GM12865 (cell line): ENCODE results near the gene DNAJB8.

Experiments
- DNase-seq: peaks from one replicate; pipeline ENCODE4 v3.0.0; 2010; ENCODE audit warnings: low read depth
- H3K4me3 ChIP-seq: 2 replicates; pipeline ENCODE4 v1.5.1; 2011; ENCODE audit warnings: mild to moderate bottlenecking, low read depth, low read length, control low read depth
- TF ChIP-seq, protein P1 (sequence below): IDR thresholded peaks from 2 replicates; pipeline ENCODE4 v1.5.1; 2011; ENCODE audit warnings: low read length, control low read depth, low read depth, inconsistent platforms; ENCODE audit not compliant: insufficient read depth; ENCODE audit errors: missing control alignments

Gene DNAJB8

DNA sequence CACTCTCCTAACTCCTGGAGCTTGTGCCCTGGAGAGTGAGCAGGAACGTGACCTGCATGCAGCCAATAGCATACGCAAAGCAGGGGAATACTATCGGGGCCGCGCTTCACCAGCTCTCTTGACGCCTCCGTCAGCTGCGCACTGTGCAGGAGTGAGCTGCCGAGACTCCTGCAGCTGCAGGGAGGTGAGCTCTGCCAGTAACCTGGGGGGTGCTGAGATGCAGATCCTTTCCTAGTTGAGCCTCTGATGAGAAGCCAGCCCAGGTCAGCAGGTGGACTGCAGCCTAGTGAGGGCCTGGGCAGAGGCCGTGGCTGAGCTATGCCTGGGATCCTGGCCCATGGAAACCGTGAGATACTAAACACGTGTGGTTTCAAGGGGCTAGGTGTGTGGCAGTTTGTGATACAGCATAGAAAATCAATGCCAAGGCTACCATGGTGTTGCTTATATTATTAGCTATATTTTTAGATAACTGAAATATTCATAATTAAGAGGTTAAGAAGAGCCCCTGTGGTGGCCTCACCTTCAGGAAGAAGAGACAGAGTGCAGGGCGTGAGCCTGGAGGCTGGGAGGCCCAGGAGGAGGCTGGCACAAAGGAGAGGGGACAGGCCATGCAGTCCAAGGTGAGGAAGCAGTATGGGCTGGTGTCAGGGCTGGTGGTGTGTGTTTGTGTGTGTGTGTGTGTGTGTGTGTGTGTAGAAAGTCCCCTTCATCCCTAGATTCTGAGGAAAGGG is 5.9 kb upstream of the DNAJB8 start:
- DNase-seq: no peak
- TF ChIP-seq, protein P1, sequence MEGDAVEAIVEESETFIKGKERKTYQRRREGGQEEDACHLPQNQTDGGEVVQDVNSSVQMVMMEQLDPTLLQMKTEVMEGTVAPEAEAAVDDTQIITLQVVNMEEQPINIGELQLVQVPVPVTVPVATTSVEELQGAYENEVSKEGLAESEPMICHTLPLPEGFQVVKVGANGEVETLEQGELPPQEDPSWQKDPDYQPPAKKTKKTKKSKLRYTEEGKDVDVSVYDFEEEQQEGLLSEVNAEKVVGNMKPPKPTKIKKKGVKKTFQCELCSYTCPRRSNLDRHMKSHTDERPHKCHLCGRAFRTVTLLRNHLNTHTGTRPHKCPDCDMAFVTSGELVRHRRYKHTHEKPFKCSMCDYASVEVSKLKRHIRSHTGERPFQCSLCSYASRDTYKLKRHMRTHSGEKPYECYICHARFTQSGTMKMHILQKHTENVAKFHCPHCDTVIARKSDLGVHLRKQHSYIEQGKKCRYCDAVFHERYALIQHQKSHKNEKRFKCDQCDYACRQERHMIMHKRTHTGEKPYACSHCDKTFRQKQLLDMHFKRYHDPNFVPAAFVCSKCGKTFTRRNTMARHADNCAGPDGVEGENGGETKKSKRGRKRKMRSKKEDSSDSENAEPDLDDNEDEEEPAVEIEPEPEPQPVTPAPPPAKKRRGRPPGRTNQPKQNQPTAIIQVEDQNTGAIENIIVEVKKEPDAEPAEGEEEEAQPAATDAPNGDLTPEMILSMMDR: no peak
- no peak overlapping the region for H3K4me3 ChIP-seq

DNA sequence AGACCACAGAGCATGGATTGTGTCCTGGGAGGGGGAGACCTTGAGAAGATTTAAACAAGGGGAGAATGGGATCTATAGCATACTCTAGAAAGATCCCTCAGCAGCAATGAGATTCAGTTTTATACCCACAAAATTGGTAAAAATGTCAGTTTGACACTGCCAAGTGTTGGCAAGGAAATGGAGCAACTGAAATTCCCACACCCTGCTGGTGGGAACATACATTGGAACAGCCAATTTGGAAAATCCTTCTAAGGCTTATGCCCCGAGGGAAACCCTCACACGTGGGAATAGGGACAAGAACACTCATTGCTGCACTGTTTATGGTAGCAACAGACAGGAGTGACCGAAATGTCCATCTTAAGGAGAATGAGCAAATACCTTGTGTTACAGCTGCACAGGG is 5.0 kb upstream of the DNAJB8 start:
- DNase-seq: no peak
- no peak overlapping the region for H3K4me3 ChIP-seq
- TF ChIP-seq, protein P1: no peak

DNA sequence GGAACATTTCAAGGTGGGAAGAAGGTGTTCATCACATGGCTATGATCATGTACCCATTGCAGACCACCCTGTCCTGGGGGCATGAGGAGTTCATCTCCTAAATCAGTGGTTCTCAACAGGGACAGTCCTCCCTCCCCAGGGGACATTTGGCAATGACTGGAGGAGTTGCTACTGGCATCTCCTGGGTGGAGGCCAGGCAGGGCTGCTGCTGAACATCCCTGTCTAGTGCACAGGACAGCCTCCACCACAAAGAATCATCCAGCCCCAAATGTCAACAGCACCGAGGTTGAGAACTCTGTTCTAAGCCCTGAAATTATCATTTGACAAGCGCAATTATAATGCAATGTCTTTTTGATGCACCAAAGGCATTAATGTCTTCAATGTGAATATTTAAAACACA is 4.4 kb upstream of the DNAJB8 start:
- H3K4me3 ChIP-seq: no peak overlapping the region
- TF ChIP-seq, protein P1: no peak
- no peak for DNase-seq

DNA sequence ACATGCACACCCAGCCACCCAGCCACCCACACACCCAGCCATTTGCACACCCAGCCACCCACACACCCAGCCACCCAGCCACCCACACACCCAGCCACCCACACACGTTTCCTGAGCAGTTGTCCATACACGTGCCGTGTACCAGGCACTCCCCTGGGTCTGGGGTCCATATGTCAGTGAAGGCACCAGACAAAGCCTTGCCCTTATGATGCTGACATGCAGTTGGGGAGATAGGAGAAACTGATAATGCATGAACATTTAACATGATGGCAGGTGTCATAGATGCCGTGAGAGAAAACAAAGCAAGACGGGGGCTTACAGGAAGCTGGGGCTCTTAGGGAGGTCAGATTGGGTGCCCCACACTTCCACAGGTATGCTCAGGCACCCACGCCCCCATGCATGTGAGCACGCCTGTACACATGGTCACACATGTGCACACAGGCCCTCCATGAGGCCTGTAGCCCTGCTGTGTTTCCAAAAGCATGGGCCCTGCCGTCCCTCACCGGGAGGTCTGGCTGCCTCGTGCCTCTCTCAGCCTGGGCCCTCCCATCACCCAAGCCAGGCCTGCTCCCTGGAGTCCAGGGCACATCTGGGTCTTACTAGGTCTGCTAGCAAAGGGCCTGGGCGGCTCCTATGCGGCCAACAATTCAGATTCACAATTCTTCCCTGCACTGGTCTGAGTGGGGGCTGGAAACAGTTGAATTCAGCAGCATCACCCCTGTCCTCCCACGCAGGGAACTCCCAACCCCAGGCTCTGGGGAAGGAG is 3.6 kb upstream of the DNAJB8 start:
- DNase-seq: no peak
- no peak overlapping the region for H3K4me3 ChIP-seq
- TF ChIP-seq, protein P1: no peak

DNA sequence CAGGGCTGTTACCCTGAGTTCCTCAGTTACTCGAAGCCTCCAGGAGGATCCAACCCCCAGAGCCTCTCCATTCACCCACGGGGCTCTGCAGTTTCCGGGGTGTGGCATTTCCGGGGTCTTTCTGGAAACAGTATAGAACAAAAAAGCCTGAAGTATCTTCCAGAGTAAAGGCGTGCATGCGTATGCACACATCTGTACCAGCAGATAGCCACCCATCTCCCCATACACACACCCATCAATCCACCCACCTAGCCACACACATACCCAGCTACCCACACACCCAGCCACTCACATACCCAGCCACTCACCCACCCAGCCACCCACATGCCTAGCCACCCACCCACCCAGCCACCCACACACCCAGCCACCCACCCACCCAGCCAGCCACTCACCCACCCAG is 2.9 kb upstream of the DNAJB8 start:
- H3K4me3 ChIP-seq: no peak overlapping the region
- TF ChIP-seq, protein P1: no peak
- DNase-seq: no peak

DNA sequence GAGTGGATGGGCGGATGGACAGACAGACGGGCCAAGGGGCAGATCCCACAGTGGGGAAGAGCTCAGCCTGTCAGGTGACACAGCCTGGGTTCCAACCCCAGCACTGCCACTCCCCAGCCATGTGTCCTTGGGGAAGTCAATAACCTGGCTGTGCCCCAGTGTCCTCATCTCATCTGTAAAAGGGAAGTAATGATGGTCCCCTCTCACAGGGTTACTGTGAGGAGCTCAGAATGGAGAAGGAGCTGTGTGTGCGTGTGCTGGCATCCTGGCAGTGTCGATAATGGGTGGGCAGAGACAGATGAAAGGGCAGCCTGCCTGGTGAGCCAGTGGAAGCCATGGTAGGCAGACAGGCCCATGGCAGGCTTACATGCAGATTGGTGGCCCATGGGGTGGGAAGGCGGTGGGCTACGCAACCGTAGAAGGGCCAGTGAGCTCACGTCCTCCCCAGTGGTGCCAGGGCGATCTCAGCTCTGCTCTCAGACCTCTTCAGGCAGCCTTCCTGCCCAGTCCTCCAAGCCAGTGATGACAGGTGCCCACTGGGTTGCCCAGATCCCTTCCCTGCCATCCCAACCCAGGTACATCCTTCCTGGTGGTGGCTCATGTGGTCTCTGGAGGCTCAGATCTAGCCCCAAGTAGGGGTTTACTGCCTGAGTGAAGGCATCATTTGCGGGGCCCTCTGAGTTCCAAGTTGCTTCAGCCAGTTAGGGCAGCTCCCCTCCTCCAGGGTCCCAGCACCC is 2.3 kb upstream of the DNAJB8 start:
- DNase-seq: no peak
- TF ChIP-seq, protein P1: no peak
- no peak overlapping the region for H3K4me3 ChIP-seq
